ENCODE results near the gene PLD1. TPM values are rescaled to one million over a fixed set of nuclear protein-coding genes. Genes with fewer than 3 reads are reported as not detected.

The PLD1 gene
- total RNA-seq, 1 donor from 2014 or later = 0.21 TPM

GRCh38 chr3:171834461-171834801, 24.1 kb upstream of the PLD1 start:
- Histone ChIP-seq H3K27me3 (no peaks in the 10 kb centered on the region), H3K27ac (no peak overlapping the region), H3K9me3 (ENCODE audit: low read depth) (no peaks in the 10 kb centered on the region), H3K36me3 (no peaks in the 10 kb centered on the region), H3F3A (ENCODE audit: low read depth) (no peaks in the 10 kb centered on the region), H4K20me1 (ENCODE audit: low read depth) (no peaks in the 10 kb centered on the region), H3K9ac (no peak overlapping the region), H2AFZ (replicated peaks) (peak overlapping the region; percentile 51), H3K4me2 (no peak overlapping the region), H3K4me3 (no peak overlapping the region), H3K79me2 (ENCODE audit: low read depth) (no peaks in the 10 kb centered on the region), H3K4me1 (peaks cover 6% of the 10 kb centered on the region)
- H3K27ac Mint-ChIP-seq = peak overlapping the region; percentile 78
- no peak for DNase-seq (ENCODE audit: low spot score)
- H3K9me3 Mint-ChIP-seq = no peaks in the 10 kb centered on the region
- H3K4me1 Mint-ChIP-seq = peaks cover 41% of the 10 kb centered on the region
- no peak overlapping the region for H3K4me3 Mint-ChIP-seq
- H3K36me3 Mint-ChIP-seq = no peaks in the 10 kb centered on the region
- no peaks in the 10 kb centered on the region for H3K27me3 Mint-ChIP-seq (ENCODE audit: insufficient read depth, low read depth)
- TF ChIP-seq, protein P1, sequence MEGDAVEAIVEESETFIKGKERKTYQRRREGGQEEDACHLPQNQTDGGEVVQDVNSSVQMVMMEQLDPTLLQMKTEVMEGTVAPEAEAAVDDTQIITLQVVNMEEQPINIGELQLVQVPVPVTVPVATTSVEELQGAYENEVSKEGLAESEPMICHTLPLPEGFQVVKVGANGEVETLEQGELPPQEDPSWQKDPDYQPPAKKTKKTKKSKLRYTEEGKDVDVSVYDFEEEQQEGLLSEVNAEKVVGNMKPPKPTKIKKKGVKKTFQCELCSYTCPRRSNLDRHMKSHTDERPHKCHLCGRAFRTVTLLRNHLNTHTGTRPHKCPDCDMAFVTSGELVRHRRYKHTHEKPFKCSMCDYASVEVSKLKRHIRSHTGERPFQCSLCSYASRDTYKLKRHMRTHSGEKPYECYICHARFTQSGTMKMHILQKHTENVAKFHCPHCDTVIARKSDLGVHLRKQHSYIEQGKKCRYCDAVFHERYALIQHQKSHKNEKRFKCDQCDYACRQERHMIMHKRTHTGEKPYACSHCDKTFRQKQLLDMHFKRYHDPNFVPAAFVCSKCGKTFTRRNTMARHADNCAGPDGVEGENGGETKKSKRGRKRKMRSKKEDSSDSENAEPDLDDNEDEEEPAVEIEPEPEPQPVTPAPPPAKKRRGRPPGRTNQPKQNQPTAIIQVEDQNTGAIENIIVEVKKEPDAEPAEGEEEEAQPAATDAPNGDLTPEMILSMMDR (IDR thresholded peaks at IDR 0.05) = no peak
- TF ChIP-seq EZH2phosphoT487 (IDR thresholded peaks at IDR 0.05) (no peak), EZH2 (IDR thresholded peaks at IDR 0.05) (no peak)

DNA sequence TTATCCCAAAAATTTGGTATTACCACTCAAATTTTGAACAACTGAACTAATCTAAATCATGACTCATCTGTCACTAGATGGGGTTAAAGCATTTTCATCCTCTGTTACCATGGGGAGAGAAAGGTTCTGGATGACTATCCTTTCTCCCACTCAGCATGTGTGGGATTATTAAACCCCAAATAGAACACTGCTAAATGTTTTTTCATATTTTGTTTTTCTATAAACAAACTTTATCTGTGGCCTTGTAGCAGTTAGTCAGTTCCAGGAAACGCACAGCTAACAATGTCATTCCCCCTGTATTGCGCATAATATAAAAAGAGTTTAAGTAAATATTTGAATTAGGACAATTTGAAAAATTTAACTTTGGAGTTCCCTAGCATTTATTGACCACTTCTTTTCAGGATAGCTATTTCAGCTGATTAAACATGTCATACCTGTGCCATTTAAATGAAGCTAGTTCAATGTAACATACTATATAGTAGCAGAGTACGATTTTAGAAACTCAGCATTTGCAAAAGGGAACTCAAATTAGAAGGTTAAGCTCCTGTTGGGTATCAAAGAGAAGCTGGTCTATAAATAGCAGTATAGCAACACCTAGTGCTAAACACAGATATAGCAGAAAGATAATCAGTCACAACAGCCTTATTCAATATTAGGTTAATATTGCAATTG, 23.6 kb upstream of the PLD1 start:
- H3K9me3 ChIP-seq (ENCODE audit: low read depth) = no peaks in the 10 kb centered on the region
- H3K27me3 Mint-ChIP-seq (ENCODE audit: insufficient read depth, low read depth) = no peaks in the 10 kb centered on the region
- TF ChIP-seq, protein P1 (IDR thresholded peaks at IDR 0.05) = peak; percentile 46
- TF ChIP-seq EZH2phosphoT487 (IDR thresholded peaks at IDR 0.05) (no peak), EZH2 (IDR thresholded peaks at IDR 0.05) (no peak)
- no peak overlapping the region for H3K9ac ChIP-seq
- no peaks in the 10 kb centered on the region for H3K9me3 Mint-ChIP-seq
- no peak overlapping the region for H3K4me3 Mint-ChIP-seq
- H3K27ac Mint-ChIP-seq = no peak overlapping the region
- H3K4me2 ChIP-seq = no peak overlapping the region
- H3K36me3 Mint-ChIP-seq = no peaks in the 10 kb centered on the region
- H4K20me1 ChIP-seq (ENCODE audit: low read depth) = no peaks in the 10 kb centered on the region
- H3K27me3 ChIP-seq = no peaks in the 10 kb centered on the region
- H2AFZ ChIP-seq (replicated peaks) = no peak overlapping the region
- no peaks in the 10 kb centered on the region for H3F3A ChIP-seq (ENCODE audit: low read depth)
- peaks cover 6% of the 10 kb centered on the region for H3K4me1 ChIP-seq
- H3K4me3 ChIP-seq = no peak overlapping the region
- no peak for DNase-seq (ENCODE audit: low spot score)
- no peak overlapping the region for H3K27ac ChIP-seq
- no peaks in the 10 kb centered on the region for H3K79me2 ChIP-seq (ENCODE audit: low read depth)
- peaks cover 38% of the 10 kb centered on the region for H3K4me1 Mint-ChIP-seq
- no peaks in the 10 kb centered on the region for H3K36me3 ChIP-seq

DNA sequence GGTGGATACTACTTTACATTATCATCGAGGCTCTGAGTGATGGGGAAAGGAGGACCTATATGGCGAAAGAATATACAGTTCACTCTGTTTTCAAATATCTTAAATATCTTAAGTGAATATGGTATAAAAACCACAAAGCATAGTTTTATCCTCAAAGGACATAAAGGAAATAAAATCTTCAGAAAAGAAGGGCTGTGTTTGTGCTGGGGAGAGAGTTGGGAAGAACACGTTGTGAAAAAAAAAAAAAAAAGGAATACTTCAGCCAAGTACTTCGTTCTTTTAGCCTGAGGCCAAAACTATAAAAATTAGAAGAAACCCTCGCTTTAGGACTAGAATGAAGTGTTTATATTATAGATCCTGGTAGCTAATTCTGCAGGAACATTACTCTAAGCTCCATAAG, 22.7 kb upstream of the PLD1 start:
- Mint-ChIP-seq H3K27ac (no peak overlapping the region), H3K9me3 (no peaks in the 10 kb centered on the region), H3K4me1 (peaks cover 30% of the 10 kb centered on the region), H3K36me3 (no peaks in the 10 kb centered on the region), H3K4me3 (no peak overlapping the region), H3K27me3 (ENCODE audit: insufficient read depth, low read depth) (no peaks in the 10 kb centered on the region)
- no peak for DNase-seq (ENCODE audit: low spot score)
- Histone ChIP-seq H3F3A (ENCODE audit: low read depth) (no peaks in the 10 kb centered on the region), H4K20me1 (ENCODE audit: low read depth) (no peaks in the 10 kb centered on the region), H2AFZ (replicated peaks) (no peak overlapping the region), H3K27ac (no peak overlapping the region), H3K9me3 (ENCODE audit: low read depth) (no peaks in the 10 kb centered on the region), H3K27me3 (no peaks in the 10 kb centered on the region), H3K4me2 (no peak overlapping the region), H3K4me1 (no peaks in the 10 kb centered on the region), H3K79me2 (ENCODE audit: low read depth) (no peaks in the 10 kb centered on the region), H3K9ac (no peak overlapping the region), H3K36me3 (no peaks in the 10 kb centered on the region), H3K4me3 (no peak overlapping the region)
- no peak for TF ChIP-seq EZH2phosphoT487 (IDR thresholded peaks at IDR 0.05)
- TF ChIP-seq EZH2 (IDR thresholded peaks at IDR 0.05) = no peak
- TF ChIP-seq, protein P1 (IDR thresholded peaks at IDR 0.05) = no peak
